ENCODE measurements around the gene PASK. TPM values are rescaled to one million over a fixed set of nuclear protein-coding genes. Genes with fewer than 3 reads are reported as not detected.

PASK gene
- total and polyA plus RNA-seq, 9 of the 15 experiments (the other 6 are each of a cell fraction or from before 2014, with no cell fraction given): 1.5 to 30.3 (median 9.9) TPM

GRCh38 chr2:241151934-241152660 lies 2.8 kb upstream of the PASK start:
- Histone ChIP-seq H3K4me2 (ENCODE audit: insufficient read depth, low read length) (no peak overlapping the region), H3K9me1 (ENCODE audit: control insufficient read depth, insufficient read depth, low read length) (no peaks in the 10 kb centered on the region), H3K4me3 (no peak overlapping the region), H3K27ac (ENCODE audit: extremely low read depth, low read depth, low read length) (no peak overlapping the region), H4K20me1 (replicated peaks; ENCODE audit: control insufficient read depth, insufficient read depth, low read length) (peaks cover 2% of the 10 kb centered on the region; the same call in 1 of the 2 replicates), H2AFZ (ENCODE audit: low read depth, low read length) (no peak overlapping the region), H3K9ac (ENCODE audit: insufficient read depth in 1 of 2, low read depth in 2 of 2, low read length in 2 of 2) (no peak overlapping the region), H3K79me2 (ENCODE audit: control insufficient read depth, insufficient read depth, low read length) (peaks cover 17% of the 10 kb centered on the region), H3K36me3 (ENCODE audit: control insufficient read depth, insufficient read depth, low read length) (peaks cover 16% of the 10 kb centered on the region; the same call in 2 of the 3 replicates), H3K27me3 (ENCODE audit: control insufficient read depth in 2 of 2, insufficient read depth in 2 of 2, low read length in 2 of 2) (no peaks in the 10 kb centered on the region), H3K9me3 (replicated peaks; ENCODE audit: control insufficient read depth, insufficient read depth, low read depth, low read length) (no peaks in the 10 kb centered on the region), H3K4me1 (replicated peaks in 1 of 2; ENCODE audit: control insufficient read depth in 2 of 2, insufficient read depth in 2 of 2, low read length in 2 of 2) (peaks cover 14 to 26% of the 10 kb centered on the region in 2 experiments; a peak in 4 of 5 replicates)
- intact Hi-C loops (cut with micrococcal nuclease): no loop called here
- no peak for FAIRE-seq
- CTCF ChIA-PET (ENCODE audit: low intra/inter-chr PET ratio): no interaction called here
- in situ Hi-C loops (cut with MboI): no loop called here
- 67% methylated on average over 8 of the region's 8 CpGs for WGBS (ENCODE audit: insufficient coverage, low coverage, missing lambda C conversion rate)
- POLR2A ChIA-PET: interaction anchor here (0.7 kb wide), 1 partner anchor 29 kb away, joined by 3 read pairs; no protein-coding TSS in a partner anchor
- ATAC-seq: no peak
- TF ChIP-seq HINFP (tag; conservative IDR thresholded peaks at IDR 0.05; ENCODE audit: low read depth) (no peak), SMC3 (conservative IDR thresholded peaks at IDR 0.05; ENCODE audit: insufficient read depth, low read depth, low read length) (no peak), ZNF324 (CRISPR knock-in tag; IDR thresholded peaks at IDR 0.05) (no peak), ZNF23 (CRISPR knock-in tag; IDR thresholded peaks at IDR 0.05) (no peak), ZNF592 (IDR thresholded peaks at IDR 0.05) (no peak)
- no TSS peak for BruUV-seq (replicated peaks)
- DNase-seq (ENCODE audit: extremely low read depth in 1 of 4, low spot score in 3 of 4): no peak
